Vagina (tissue), 2 donors: ENCODE results near the gene PYGM.

Experiments
- POLR2A ChIP-seq, 2 donors: fragments of 450-650 bp; IDR thresholded peaks; one replicate each; pipeline ENCODE4 v1.6.1; 2017; ENCODE audit warnings: antibody characterized with exemption in 2 of 2, mild to moderate bottlenecking in 2 of 2, moderate library complexity in 2 of 2
- TF ChIP-seq, protein P1 (sequence below), 3 experiments: fragments of 450-650 bp in 2 of 3; fragments of 200-600 bp in 1 of 3; sonication (generic) in 1 of 3; IDR thresholded peaks; one replicate each; pipeline ENCODE4 v1.5.1; 2017 to 2019; ENCODE audit warnings: antibody characterized with exemption in 3 of 3, mild to moderate bottlenecking in 2 of 3, moderate library complexity in 2 of 3

DNA sequence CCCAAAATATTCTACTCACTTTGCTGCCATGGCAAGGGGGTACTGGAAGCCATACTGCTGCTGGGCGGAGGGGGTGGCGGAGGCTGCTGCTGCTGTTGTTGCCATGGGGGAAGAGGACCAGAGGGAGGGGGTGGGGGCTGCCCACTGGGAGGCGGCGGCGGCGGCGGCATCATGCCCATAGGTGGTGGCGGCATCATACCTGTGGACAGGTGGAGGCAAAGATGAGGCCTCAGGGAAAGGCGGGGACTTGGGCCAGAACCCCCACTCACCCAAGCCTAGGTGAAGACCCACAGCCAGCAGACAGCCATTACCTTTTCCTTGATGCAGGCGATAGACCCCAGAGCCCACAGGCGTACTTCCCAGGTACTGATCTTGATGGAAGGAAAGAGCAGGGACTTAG lies 7.1 kb upstream of the PYGM start:
- TF ChIP-seq, protein P1, sequence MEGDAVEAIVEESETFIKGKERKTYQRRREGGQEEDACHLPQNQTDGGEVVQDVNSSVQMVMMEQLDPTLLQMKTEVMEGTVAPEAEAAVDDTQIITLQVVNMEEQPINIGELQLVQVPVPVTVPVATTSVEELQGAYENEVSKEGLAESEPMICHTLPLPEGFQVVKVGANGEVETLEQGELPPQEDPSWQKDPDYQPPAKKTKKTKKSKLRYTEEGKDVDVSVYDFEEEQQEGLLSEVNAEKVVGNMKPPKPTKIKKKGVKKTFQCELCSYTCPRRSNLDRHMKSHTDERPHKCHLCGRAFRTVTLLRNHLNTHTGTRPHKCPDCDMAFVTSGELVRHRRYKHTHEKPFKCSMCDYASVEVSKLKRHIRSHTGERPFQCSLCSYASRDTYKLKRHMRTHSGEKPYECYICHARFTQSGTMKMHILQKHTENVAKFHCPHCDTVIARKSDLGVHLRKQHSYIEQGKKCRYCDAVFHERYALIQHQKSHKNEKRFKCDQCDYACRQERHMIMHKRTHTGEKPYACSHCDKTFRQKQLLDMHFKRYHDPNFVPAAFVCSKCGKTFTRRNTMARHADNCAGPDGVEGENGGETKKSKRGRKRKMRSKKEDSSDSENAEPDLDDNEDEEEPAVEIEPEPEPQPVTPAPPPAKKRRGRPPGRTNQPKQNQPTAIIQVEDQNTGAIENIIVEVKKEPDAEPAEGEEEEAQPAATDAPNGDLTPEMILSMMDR (IDR thresholded peaks at IDR 0.05), result no peak
- TF ChIP-seq POLR2A (IDR thresholded peaks at IDR 0.05), result no peak
